Mucosa of rectum (tissue), 2 donors: ENCODE results near the gene EFCAB11.

Experiments
- H3K27ac ChIP-seq, 2 donors: one replicate each; pipeline ENCODE4 v1.7.0; 2013; ENCODE audit warnings: inconsistent platforms in 2 of 2, low read depth in 2 of 2, low read length in 2 of 2
- H3K27me3 ChIP-seq, 2 donors: one replicate each; pipeline ENCODE4 v1.7.0; 2013; ENCODE audit warnings: low read length in 2 of 2; ENCODE audit not compliant: control insufficient read depth in 2 of 2, insufficient read depth in 2 of 2
- H3K36me3 ChIP-seq, 2 donors: one replicate each; pipeline ENCODE4 v1.7.0; 2013; ENCODE audit warnings: low read length in 2 of 2; ENCODE audit not compliant: control insufficient read depth in 2 of 2, insufficient read depth in 2 of 2
- H3K4me1 ChIP-seq, 2 donors: one replicate each; pipeline ENCODE4 v1.7.0; 2013; ENCODE audit warnings: low read length in 2 of 2, mild to moderate bottlenecking in 1 of 2; ENCODE audit not compliant: control insufficient read depth in 2 of 2, insufficient read depth in 2 of 2
- H3K4me3 ChIP-seq, 2 donors: one replicate each; pipeline ENCODE4 v1.7.0; 2013; ENCODE audit warnings: low read length in 2 of 2
- H3K9ac ChIP-seq, 2 donors: one replicate each; pipeline ENCODE4 v1.7.0; 2013; ENCODE audit warnings: low read length in 2 of 2, low read depth in 1 of 2, mild to moderate bottlenecking in 1 of 2
- H3K9me3 ChIP-seq, 2 donors: one replicate each; pipeline ENCODE4 v1.7.0; 2013; ENCODE audit warnings: low read length in 2 of 2; ENCODE audit not compliant: control insufficient read depth in 2 of 2
- donor health status: healthy.
- donor health status: Normal muscosa, but diverticular disease.

Gene EFCAB11

DNA sequence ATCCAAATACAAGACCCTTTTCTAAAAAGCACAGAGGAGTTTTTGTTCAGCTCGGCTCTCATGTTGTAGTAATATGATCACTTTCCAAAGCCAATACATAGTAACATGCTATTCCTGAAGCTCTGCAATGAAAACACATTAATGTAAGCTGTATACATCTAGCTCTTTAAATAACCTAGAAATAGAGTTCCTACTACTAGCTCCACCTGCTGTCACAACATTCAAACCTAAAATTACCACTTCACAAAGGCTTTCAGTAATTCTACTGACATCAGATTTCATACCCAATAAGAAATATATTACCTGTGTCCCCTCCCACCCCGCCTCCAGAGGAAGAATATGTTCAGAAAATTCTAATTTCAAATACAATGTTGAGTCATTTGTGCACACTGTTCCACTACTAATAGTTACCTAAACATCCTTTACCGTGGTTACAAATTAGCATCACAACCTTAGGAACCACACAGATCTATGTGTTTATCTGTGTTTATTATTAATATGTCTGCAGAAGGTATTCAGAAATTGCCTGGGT, 17.8 kb downstream of the EFCAB11 start:
- Histone ChIP-seq H3K36me3 (no peaks in the 10 kb centered on the region), H3K27ac (no peak overlapping the region), H3K4me3 (no peak overlapping the region), H3K4me1 (no peaks in the 10 kb centered on the region), H3K9ac (no peak overlapping the region), H3K27me3 (no peaks in the 10 kb centered on the region), H3K9me3 (no peaks in the 10 kb centered on the region)

- Histone ChIP-seq H3K36me3 (no peaks in the 10 kb centered on the region), H3K9ac (no peak overlapping the region), H3K9me3 (no peaks in the 10 kb centered on the region), H3K27ac (no peak overlapping the region), H3K27me3 (no peaks in the 10 kb centered on the region), H3K4me3 (no peak overlapping the region), H3K4me1 (no peaks in the 10 kb centered on the region)
These were observed 21.5 kb downstream of the EFCAB11 start for GRCh38 chr14:89933002-89933401.

DNA sequence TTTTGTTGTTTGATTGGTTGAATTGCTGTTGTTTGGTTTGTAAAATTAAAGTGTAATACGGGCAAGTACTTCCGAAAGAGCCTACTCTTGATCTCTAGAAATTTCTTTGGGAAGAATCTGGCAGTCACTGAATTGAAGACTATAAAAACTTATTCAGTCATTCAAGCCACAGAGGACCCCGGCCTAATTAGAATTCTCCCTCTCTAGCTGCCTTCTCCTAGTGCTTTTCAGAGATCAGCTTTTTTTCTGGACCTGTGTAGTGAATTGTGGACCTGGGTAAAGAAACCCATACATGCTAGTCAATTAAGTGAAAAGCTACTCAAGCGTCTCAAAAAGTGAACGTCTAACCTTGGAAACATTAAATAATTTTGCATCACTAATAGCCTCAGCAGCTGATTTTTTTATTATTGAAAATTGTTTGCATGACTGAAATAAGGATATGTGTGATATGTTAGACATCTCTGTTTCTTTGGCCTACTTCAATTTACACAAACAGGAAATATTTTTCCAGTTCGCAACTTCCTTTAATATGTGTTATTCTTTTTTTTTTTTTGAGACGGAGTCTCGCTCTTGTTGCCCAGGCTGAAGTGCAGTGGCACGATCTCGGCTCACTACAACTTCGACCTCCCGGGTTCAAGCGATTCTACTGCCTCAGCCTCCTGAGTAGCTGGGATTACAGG, 27.2 kb downstream of the EFCAB11 start:
- no peaks in the 10 kb centered on the region for H3K4me1 ChIP-seq
- no peaks in the 10 kb centered on the region for H3K27me3 ChIP-seq
- no peaks in the 10 kb centered on the region for H3K36me3 ChIP-seq
- H3K4me3 ChIP-seq, result no peak overlapping the region
- H3K9me3 ChIP-seq, result no peaks in the 10 kb centered on the region
- H3K9ac ChIP-seq, result no peak overlapping the region
- no peak overlapping the region for H3K27ac ChIP-seq

DNA sequence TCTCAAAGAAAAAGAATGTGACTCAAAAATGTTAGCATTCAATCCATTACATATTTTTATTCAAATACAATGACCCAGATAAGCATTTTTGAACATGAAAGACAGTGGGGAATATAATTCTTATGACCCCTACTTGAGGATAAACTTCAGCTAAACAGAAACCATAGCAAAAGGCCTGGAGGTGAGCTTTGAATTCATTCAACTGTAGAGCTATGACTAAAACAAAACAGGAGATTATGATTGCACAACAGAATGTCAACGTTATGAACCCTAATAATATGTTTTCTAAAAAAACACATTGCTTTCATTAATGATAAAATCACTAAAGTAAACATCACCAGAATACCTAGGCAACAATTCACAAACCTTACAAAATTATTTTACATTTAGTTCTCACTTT, 27.8 kb downstream of the EFCAB11 start:
- Histone ChIP-seq H3K27ac (no peak overlapping the region), H3K9me3 (no peaks in the 10 kb centered on the region), H3K4me3 (no peak overlapping the region), H3K9ac (no peak overlapping the region), H3K36me3 (no peaks in the 10 kb centered on the region), H3K27me3 (no peaks in the 10 kb centered on the region), H3K4me1 (no peaks in the 10 kb centered on the region)

DNA sequence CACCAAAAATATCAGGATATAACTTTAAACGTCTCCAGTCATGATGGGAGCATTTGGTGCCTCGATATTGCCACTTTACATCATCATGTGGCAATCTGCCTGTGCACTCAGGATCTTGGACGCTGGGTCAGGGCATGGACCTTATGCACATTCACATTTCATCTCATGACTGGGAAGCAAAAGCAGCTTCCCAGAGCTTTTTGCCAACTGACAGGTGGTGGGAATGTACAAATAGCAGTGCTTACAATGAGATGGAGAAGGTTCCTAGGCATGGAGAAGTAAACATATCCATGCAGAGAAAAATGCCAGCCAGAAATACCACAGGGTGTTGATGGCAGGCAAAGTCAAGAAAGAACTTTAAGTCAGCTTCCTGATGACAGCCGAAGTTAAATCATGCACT, 30.3 kb downstream of the EFCAB11 start:
- no peak overlapping the region for H3K9ac ChIP-seq
- H3K27me3 ChIP-seq, result no peaks in the 10 kb centered on the region
- H3K4me3 ChIP-seq, result no peak overlapping the region
- no peaks in the 10 kb centered on the region for H3K4me1 ChIP-seq
- H3K9me3 ChIP-seq, result no peaks in the 10 kb centered on the region
- H3K36me3 ChIP-seq, result no peaks in the 10 kb centered on the region
- no peak overlapping the region for H3K27ac ChIP-seq

DNA sequence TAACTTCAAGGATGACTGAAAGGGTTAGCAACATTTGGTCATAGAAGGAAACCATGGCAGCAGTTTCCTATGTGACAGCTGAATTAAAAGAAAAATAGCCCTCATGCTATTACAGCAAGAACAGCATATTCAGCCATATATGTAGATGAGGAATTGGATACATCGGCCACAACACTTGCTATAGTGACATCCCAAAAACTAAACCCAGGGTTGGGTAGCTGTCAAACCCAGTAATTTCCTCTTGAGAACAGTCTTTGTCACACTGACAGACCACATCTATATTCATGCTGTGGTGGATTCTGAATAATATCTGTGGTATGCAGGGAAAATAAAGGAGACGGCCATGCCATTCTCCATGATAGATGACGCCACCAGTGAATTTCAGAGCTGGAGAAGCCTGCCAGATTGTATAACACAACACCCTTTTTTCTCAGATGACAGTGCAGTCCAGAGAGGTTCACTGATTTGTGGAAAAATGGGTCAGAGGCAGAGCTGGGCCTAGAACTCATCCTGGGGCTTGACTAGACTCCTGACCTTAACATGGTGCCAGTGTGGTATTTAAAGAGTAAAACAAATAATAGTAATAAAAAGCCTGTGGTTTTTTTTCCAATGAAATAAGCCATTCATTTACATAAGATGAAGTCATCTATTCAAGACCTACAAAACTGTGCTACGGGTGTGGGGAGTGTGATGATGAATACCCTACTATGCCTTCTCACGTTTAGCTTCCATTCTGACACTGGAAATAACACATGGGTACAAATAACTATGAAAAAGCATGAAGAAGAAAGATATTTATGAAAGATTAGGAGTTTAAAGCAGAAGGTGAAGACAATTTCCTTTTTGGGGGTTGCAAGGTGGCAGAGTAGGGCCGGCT, 32.3 kb downstream of the EFCAB11 start:
- Histone ChIP-seq H3K9me3 (no peaks in the 10 kb centered on the region), H3K27ac (no peak overlapping the region), H3K27me3 (no peaks in the 10 kb centered on the region), H3K36me3 (no peaks in the 10 kb centered on the region), H3K4me3 (no peak overlapping the region), H3K9ac (no peak overlapping the region), H3K4me1 (no peaks in the 10 kb centered on the region)

GRCh38 chr14:89921346-89921745, 33.2 kb downstream of the EFCAB11 start:
- H3K4me3 ChIP-seq, result no peak overlapping the region
- H3K9me3 ChIP-seq, result no peaks in the 10 kb centered on the region
- H3K27me3 ChIP-seq, result no peaks in the 10 kb centered on the region
- H3K36me3 ChIP-seq, result no peaks in the 10 kb centered on the region
- H3K27ac ChIP-seq, result no peak overlapping the region
- H3K9ac ChIP-seq, result no peak overlapping the region
- no peaks in the 10 kb centered on the region for H3K4me1 ChIP-seq

GRCh38 chr14:89920056-89920455, 34.5 kb downstream of the EFCAB11 start:
- H3K9me3 ChIP-seq, result no peaks in the 10 kb centered on the region
- H3K9ac ChIP-seq, result no peak overlapping the region
- no peaks in the 10 kb centered on the region for H3K36me3 ChIP-seq
- H3K27me3 ChIP-seq, result no peaks in the 10 kb centered on the region
- no peak overlapping the region for H3K27ac ChIP-seq
- no peak overlapping the region for H3K4me3 ChIP-seq
- H3K4me1 ChIP-seq, result no peaks in the 10 kb centered on the region

DNA sequence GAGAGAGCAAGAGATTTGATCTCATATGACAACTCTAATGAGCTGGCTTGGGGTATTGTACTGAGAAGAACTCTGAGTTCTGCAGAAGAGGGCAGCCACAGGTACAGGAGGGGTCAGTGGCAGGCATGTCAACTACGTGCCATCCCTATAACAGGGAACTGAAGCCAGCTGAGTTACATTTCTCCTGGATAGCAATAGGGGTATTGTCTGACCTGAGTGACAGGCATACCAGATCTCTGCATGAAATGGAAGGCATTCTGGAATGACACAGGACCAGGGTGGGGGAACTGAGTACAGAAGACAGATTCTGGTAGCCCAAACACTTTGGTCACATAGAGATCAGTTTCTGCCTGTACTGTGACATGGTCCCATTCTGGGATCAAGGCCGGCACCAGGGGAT, 35.8 kb downstream of the EFCAB11 start:
- H3K4me3 ChIP-seq, result no peak overlapping the region
- no peaks in the 10 kb centered on the region for H3K9me3 ChIP-seq
- no peak overlapping the region for H3K9ac ChIP-seq
- H3K4me1 ChIP-seq, result no peaks in the 10 kb centered on the region
- no peaks in the 10 kb centered on the region for H3K36me3 ChIP-seq
- no peak overlapping the region for H3K27ac ChIP-seq
- H3K27me3 ChIP-seq, result no peaks in the 10 kb centered on the region

- Histone ChIP-seq H3K9ac (no peak overlapping the region), H3K36me3 (no peaks in the 10 kb centered on the region), H3K4me3 (no peak overlapping the region), H3K27me3 (no peaks in the 10 kb centered on the region), H3K4me1 (peaks cover 11 to 17% of the 10 kb centered on the region in 2 donors), H3K9me3 (no peaks in the 10 kb centered on the region), H3K27ac (no peak overlapping the region)
These were observed 39.2 kb downstream of the EFCAB11 start for GRCh38 chr14:89915114-89915878.
